MM.1S (cell line): ENCODE results near the gene CALD1.

Experiments
- DNase-seq: peaks from one replicate; pipeline ENCODE4 v3.0.0-alpha.2; 2015
- H2AFZ ChIP-seq: fragments of 300-600 bp; sonication (generic); 2 replicates; pipeline ENCODE4 v1.6.0; 2016; ENCODE audit warnings: antibody characterized with exemption, low read length
- H3F3A ChIP-seq: fragments of 300-600 bp; sonication (generic); 2 replicates; pipeline ENCODE4 v1.6.1; 2016; ENCODE audit warnings: mild to moderate bottlenecking, antibody characterized with exemption, low read length, moderate library complexity, mixed read lengths; ENCODE audit not compliant: insufficient read depth
- H3K27ac ChIP-seq: fragments of 300-600 bp; sonication (generic); 2 replicates; pipeline ENCODE4 v1.5.1; 2016; ENCODE audit warnings: mild to moderate bottlenecking, low read length
- H3K27me3 ChIP-seq: fragments of 300-600 bp; sonication (generic); replicated peaks from 2 replicates; pipeline ENCODE4 v1.6.0; 2016; ENCODE audit warnings: low read length; ENCODE audit not compliant: insufficient read depth
- H3K36me3 ChIP-seq: fragments of 300-600 bp; sonication (generic); replicated peaks from 2 replicates; pipeline ENCODE4 v1.6.1; 2016; ENCODE audit warnings: mild to moderate bottlenecking, low read length, mixed read lengths; ENCODE audit not compliant: insufficient read depth
- H3K4me1 ChIP-seq: fragments of 300-600 bp; sonication (generic); 2 replicates; pipeline ENCODE4 v1.6.1; 2016; ENCODE audit warnings: low read length, mixed read lengths
- H3K4me2 ChIP-seq: fragments of 300-600 bp; sonication (generic); 2 replicates; pipeline ENCODE4 v1.6.0; 2016; ENCODE audit warnings: low read depth, low read length
- H3K4me3 ChIP-seq: fragments of 300-600 bp; sonication (generic); 2 replicates; pipeline ENCODE4 v1.5.1; 2016; ENCODE audit warnings: low read length, mixed read lengths
- H3K79me2 ChIP-seq: fragments of 300-600 bp; sonication (generic); 2 replicates; pipeline ENCODE4 v1.6.1; 2016; ENCODE audit warnings: mixed run types, low read length, mixed read lengths
- H3K9ac ChIP-seq: fragments of 300-600 bp; sonication (generic); 2 replicates; pipeline ENCODE4 v1.6.1; 2016; ENCODE audit warnings: low read length, mixed read lengths
- H3K9me2 ChIP-seq: fragments of 300-600 bp; sonication (generic); replicated peaks from 2 replicates; pipeline ENCODE4 v1.6.1; 2016; ENCODE audit warnings: mild to moderate bottlenecking, low read length, mixed read lengths; ENCODE audit not compliant: insufficient read depth
- H3K9me3 ChIP-seq: fragments of 300-600 bp; sonication (generic); replicated peaks from 2 replicates; pipeline ENCODE4 v1.6.1; 2016; ENCODE audit warnings: mild to moderate bottlenecking, low read length, mixed read lengths; ENCODE audit not compliant: insufficient read depth
- H4K20me1 ChIP-seq: fragments of 300-600 bp; sonication (generic); 2 replicates; pipeline ENCODE4 v1.6.1; 2016; ENCODE audit warnings: mild to moderate bottlenecking, low read length, moderate library complexity, mixed read lengths; ENCODE audit not compliant: insufficient read depth
- EZH2 ChIP-seq: fragments of 300-600 bp; sonication (generic); optimal IDR thresholded peaks from 2 replicates; pipeline ENCODE3; 2017; ENCODE audit warnings: low read depth, mild to moderate bottlenecking, antibody characterized with exemption, low read length, mixed read lengths
- EZH2phosphoT487 ChIP-seq: fragments of 300-600 bp; sonication (generic); IDR thresholded peaks from 2 replicates; pipeline ENCODE4 v1.6.1; 2018; ENCODE audit warnings: antibody characterized with exemption, low read length
- TF ChIP-seq, protein P1 (sequence below): fragments of 300-600 bp; sonication (generic); IDR thresholded peaks from 2 replicates; pipeline ENCODE4 v1.5.1; 2016; ENCODE audit warnings: antibody characterized with exemption, low read length, mixed read lengths

The CALD1 gene

DNA sequence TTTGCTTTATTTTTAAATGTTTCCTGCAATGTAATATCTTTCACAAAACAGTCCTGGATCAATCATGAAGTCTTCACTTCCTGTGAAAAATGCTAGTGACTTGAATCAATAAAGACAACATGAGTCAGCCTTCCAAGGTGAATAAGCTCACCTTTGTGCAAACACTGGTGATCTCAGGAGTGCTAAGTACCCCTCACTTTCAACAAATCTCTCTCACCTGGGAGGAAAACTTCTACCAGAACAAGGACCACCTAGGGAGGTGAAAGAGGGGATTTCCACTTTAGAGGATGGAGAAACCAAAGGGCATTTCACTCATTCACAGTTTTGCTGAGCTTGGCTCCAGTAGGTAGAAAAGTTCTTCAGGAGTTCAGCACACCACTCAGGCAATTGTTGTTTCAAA, 64.8 kb downstream of the CALD1 start:
- Histone ChIP-seq H3K4me3 (no peak overlapping the region), H3K9me3 (no peaks in the 10 kb centered on the region), H3K9ac (no peak overlapping the region), H3K36me3 (no peaks in the 10 kb centered on the region), H3K27ac (no peak overlapping the region), H3K79me2 (no peaks in the 10 kb centered on the region), H3K27me3 (no peaks in the 10 kb centered on the region; the same call in 1 of the 2 replicates), H3K4me2 (no peak overlapping the region), H3K9me2 (no peaks in the 10 kb centered on the region), H4K20me1 (no peaks in the 10 kb centered on the region), H3K4me1 (no peaks in the 10 kb centered on the region), H2AFZ (no peak overlapping the region), H3F3A (no peaks in the 10 kb centered on the region)
- no peak for TF ChIP-seq EZH2
- no peak for DNase-seq

DNA sequence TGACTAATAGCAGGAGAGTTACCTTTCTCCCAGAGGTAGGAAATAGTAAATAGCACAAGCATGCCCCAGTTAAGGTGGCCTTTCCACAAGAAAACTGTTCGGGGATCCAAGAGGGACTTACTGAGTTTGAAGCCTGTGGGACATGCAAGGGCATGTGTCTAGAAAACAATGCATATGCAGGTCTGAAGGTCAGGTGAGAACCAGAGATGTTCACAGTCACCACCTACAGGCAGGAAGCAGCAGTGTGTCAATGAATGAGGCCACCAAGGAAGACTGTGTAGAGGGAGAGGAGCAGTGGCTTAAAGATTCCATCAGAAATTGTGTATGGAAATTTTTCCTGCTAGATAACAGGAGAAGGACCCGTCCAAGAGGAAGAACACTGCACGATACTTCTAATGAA, 66.0 kb downstream of the CALD1 start:
- Histone ChIP-seq H3K27me3 (no peaks in the 10 kb centered on the region), H3K79me2 (no peaks in the 10 kb centered on the region), H3K9me2 (no peaks in the 10 kb centered on the region), H3K36me3 (no peaks in the 10 kb centered on the region), H3K4me2 (no peak overlapping the region), H3K9ac (no peak overlapping the region), H3K27ac (no peak overlapping the region), H4K20me1 (no peaks in the 10 kb centered on the region), H3K4me3 (no peak overlapping the region), H3K4me1 (no peaks in the 10 kb centered on the region), H2AFZ (no peak overlapping the region), H3F3A (no peaks in the 10 kb centered on the region), H3K9me3 (no peaks in the 10 kb centered on the region)
- DNase-seq, result peak; percentile 61
- TF ChIP-seq EZH2 (no peak), EZH2phosphoT487 (no peak)
- TF ChIP-seq, protein P1, sequence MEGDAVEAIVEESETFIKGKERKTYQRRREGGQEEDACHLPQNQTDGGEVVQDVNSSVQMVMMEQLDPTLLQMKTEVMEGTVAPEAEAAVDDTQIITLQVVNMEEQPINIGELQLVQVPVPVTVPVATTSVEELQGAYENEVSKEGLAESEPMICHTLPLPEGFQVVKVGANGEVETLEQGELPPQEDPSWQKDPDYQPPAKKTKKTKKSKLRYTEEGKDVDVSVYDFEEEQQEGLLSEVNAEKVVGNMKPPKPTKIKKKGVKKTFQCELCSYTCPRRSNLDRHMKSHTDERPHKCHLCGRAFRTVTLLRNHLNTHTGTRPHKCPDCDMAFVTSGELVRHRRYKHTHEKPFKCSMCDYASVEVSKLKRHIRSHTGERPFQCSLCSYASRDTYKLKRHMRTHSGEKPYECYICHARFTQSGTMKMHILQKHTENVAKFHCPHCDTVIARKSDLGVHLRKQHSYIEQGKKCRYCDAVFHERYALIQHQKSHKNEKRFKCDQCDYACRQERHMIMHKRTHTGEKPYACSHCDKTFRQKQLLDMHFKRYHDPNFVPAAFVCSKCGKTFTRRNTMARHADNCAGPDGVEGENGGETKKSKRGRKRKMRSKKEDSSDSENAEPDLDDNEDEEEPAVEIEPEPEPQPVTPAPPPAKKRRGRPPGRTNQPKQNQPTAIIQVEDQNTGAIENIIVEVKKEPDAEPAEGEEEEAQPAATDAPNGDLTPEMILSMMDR, result peak; percentile 70

DNA sequence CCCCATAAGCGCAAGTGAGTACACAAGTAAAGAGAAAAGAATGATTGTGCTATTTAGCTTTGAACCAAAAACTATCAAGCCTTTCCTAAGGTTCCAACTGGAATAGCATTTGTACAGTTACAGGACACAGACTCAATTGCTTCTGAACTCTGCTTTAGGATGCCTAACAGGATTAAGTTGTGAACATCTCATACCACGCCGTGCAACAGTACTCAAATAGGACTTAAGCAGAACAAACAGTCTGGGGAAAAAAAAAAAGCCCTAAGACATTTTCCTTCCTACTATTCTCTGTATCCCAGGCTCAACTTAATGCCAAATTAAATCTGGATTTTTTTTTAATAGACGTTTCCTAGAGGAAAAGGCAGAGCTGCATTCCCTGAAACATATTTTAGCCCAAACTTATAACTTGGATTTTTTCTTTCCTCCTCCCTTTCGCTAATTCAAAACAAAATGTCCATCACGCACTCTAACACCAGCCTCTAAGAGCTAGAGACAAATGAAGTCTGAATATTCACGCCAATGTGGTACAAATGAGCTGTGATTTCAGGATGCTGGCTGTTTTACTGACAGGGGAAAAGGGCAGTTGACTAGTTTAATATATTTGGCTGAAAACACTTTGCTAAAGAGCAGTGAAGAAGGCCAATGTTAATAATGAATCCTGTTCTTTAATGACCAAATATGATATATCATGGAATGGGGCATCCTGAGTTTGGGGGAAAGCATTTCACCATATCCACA, 68.6 kb downstream of the CALD1 start:
- DNase-seq, result no peak
- no peaks in the 10 kb centered on the region for H3K79me2 ChIP-seq
- no peaks in the 10 kb centered on the region for H3K9me3 ChIP-seq
- no peak overlapping the region for H3K4me3 ChIP-seq
- no peaks in the 10 kb centered on the region for H3K9me2 ChIP-seq
- no peak overlapping the region for H3K4me2 ChIP-seq
- TF ChIP-seq EZH2phosphoT487 (no peak), EZH2 (no peak)
- TF ChIP-seq, protein P1, result no peak
- no peaks in the 10 kb centered on the region for H3K27me3 ChIP-seq
- H3K9ac ChIP-seq, result no peak overlapping the region
- H3K27ac ChIP-seq, result no peak overlapping the region
- H3K36me3 ChIP-seq, result no peaks in the 10 kb centered on the region
- no peaks in the 10 kb centered on the region for H3K4me1 ChIP-seq
- no peak overlapping the region for H2AFZ ChIP-seq
- H4K20me1 ChIP-seq, result no peaks in the 10 kb centered on the region
- H3F3A ChIP-seq, result no peaks in the 10 kb centered on the region

DNA sequence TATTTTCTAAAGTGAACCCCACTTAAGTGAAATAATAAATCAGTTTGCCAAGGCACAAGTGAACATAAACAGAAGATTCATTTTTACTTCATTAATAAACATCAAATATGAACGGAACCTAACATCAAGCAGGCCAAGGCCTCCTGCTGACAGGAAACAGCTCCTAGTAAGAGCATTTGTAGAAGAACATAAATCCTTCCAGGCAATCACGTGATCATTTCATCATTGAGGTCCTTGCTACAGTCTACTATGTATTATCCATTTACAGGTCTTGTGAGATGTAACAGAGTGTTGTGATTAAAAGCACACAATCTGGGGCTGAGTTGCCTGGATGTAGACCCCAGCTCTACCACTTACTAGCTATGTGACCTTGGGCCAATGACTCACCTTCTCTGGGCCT, 70.6 kb downstream of the CALD1 start:
- H3K4me1 ChIP-seq, result no peaks in the 10 kb centered on the region
- no peaks in the 10 kb centered on the region for H3K27me3 ChIP-seq
- no peaks in the 10 kb centered on the region for H3F3A ChIP-seq
- TF ChIP-seq EZH2, result no peak
- no peak for TF ChIP-seq EZH2phosphoT487
- TF ChIP-seq, protein P1, result no peak
- no peaks in the 10 kb centered on the region for H4K20me1 ChIP-seq
- no peaks in the 10 kb centered on the region for H3K79me2 ChIP-seq
- no peak overlapping the region for H3K27ac ChIP-seq
- no peak for DNase-seq
- H2AFZ ChIP-seq, result no peak overlapping the region
- no peak overlapping the region for H3K9ac ChIP-seq
- no peak overlapping the region for H3K4me2 ChIP-seq
- no peaks in the 10 kb centered on the region for H3K9me2 ChIP-seq
- no peaks in the 10 kb centered on the region for H3K36me3 ChIP-seq
- no peaks in the 10 kb centered on the region for H3K9me3 ChIP-seq
- no peak overlapping the region for H3K4me3 ChIP-seq
